Breast epithelium (tissue), 4 donors: Measurements from ENCODE around the gene BCO1. TPM values are rescaled to one million over a fixed set of nuclear protein-coding genes. Genes with fewer than 3 reads are reported as not detected.

Experiments
- DNase-seq, 2 donors: peaks; one replicate each; pipeline ENCODE4 v3.0.0-alpha.2; 2019; ENCODE audit warnings: low spot score in 2 of 2
- H3K27ac ChIP-seq, 2 donors: fragments of 200-600 bp; sonication (generic) in 1 of 2; one replicate each; pipeline ENCODE4 v1.5.1; 2016 to 2019; ENCODE audit warnings: mild to moderate bottlenecking in 1 of 2
- H3K27me3 ChIP-seq, 2 donors: fragments of 200-600 bp; sonication (generic) in 1 of 2; one replicate each; pipeline versions ENCODE4 v1.5.1 to v1.6.0; 2017 to 2019; ENCODE audit warnings: control low read depth in 1 of 2, mild to moderate bottlenecking in 1 of 2
- H3K36me3 ChIP-seq: fragments of 200-600 bp; one replicate; pipeline ENCODE4 v1.5.1; 2019
- H3K4me1 ChIP-seq, 2 donors: fragments of 200-600 bp; sonication (generic); one replicate each; pipeline ENCODE4 v1.5.1; 2016 to 2019; ENCODE audit warnings: control low read depth in 1 of 2
- H3K4me3 ChIP-seq, 3 donors: fragments of 200-600 bp; sonication (generic); 1 replicate in 2 of 3; 2 replicates in 1 of 3; pipeline ENCODE4 v1.5.1; 2016 to 2019; ENCODE audit warnings: mild to moderate bottlenecking in 3 of 3, moderate library complexity in 2 of 3
- H3K9me3 ChIP-seq, 2 donors: fragments of 200-600 bp; sonication (generic) in 1 of 2; one replicate each; pipeline ENCODE4 v1.5.1; 2016 to 2019; ENCODE audit warnings: control low read depth in 1 of 2
- POLR2A ChIP-seq: fragments of 450-650 bp; IDR thresholded peaks from one replicate; pipeline ENCODE4 v1.6.1; 2016; ENCODE audit warnings: antibody characterized with exemption, mild to moderate bottlenecking, moderate library complexity
- POLR2AphosphoS5 ChIP-seq, 3 donors: sonication (generic); formaldehyde crosslinking; IDR thresholded peaks; one replicate each; pipeline ENCODE4 v1.6.1; 2017; ENCODE audit warnings: antibody characterized with exemption in 3 of 3
- intact Hi-C: fragments of 100-400 bp; cut with DNase I; formaldehyde crosslinking; loops from one replicate; pipeline ENCODE4 v1.15.1; 2023; ENCODE audit warnings: low total_unique reads
- total RNA-seq, 3 donors: library from RNA; depleted of rRNA; stranded (reverse); fragments of >200 nt; gene quantifications; one replicate each; pipeline ENCODE4 v1.1.0, GENCODE V29; 2016
- TF ChIP-seq, protein P1 (sequence below), 3 donors: fragments of 450-650 bp; IDR thresholded peaks; one replicate each; pipeline ENCODE4 v1.5.1; 2016 to 2017; ENCODE audit warnings: antibody characterized with exemption in 3 of 3, mild to moderate bottlenecking in 3 of 3, moderate library complexity in 3 of 3

Gene BCO1
- total RNA-seq, 3 donors from 2014 or later: 0.29 TPM; not detected in 2

DNA sequence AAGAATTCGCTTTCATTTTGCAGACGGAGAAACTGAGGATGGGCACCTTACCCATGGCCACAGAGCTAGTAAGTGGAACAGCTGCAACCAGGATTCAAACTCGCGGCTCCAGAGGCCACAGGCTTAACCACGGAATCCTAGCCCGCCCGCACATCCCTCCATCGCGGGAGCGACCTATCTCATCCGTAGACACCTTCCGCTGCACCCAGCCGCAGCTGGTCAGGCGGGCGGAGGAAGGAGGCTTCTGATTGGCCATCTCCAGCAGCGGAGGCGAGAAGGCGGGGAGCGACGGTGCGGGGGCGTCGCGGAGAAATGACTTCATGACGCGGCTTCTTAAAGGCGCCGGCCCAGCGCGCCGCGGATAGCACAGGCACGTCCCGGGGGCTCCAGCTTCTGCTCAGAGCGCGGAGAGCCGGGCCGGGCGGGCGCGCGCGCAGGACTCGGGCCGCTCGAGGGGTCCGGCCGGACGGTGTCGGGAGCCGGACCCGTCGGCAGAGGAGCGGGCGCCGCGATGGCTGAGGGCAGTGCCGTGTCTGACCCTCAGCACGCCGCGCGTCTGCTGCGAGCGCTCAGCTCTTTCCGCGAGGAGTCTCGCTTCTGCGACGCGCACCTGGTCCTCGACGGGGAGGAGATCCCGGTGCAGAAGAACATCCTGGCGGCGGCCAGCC is 76.2 kb downstream of the BCO1 start, which contains the start of gene GAN:
GAN (plus strand) TSS at position 360 of the 668 bp plus-strand sequence; CDS start at position 512, 152 bp downstream.
- intact Hi-C loops: loop anchor here (5.0 kb wide), 1 partner anchor 72 kb away; no protein-coding TSS in a partner anchor
- H3K4me3 ChIP-seq: peak within 1 kb of the TSS; percentile 89 to 99 (median 92)
- H3K27ac ChIP-seq: peak within 1 kb of the TSS; percentile 95 to 97
- H3K4me1 ChIP-seq: peaks cover 0 to 13% of the 10 kb centered on the region in 2 donors
- no peaks in the 10 kb centered on the region for H3K27me3 ChIP-seq
- peak; percentile 79 to 94 (median 84) for TF ChIP-seq POLR2AphosphoS5 (IDR thresholded peaks at IDR 0.05)
- TF ChIP-seq, protein P1, sequence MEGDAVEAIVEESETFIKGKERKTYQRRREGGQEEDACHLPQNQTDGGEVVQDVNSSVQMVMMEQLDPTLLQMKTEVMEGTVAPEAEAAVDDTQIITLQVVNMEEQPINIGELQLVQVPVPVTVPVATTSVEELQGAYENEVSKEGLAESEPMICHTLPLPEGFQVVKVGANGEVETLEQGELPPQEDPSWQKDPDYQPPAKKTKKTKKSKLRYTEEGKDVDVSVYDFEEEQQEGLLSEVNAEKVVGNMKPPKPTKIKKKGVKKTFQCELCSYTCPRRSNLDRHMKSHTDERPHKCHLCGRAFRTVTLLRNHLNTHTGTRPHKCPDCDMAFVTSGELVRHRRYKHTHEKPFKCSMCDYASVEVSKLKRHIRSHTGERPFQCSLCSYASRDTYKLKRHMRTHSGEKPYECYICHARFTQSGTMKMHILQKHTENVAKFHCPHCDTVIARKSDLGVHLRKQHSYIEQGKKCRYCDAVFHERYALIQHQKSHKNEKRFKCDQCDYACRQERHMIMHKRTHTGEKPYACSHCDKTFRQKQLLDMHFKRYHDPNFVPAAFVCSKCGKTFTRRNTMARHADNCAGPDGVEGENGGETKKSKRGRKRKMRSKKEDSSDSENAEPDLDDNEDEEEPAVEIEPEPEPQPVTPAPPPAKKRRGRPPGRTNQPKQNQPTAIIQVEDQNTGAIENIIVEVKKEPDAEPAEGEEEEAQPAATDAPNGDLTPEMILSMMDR (IDR thresholded peaks at IDR 0.05): peak in 1 of 3 donors; percentile 8
- TF ChIP-seq POLR2A: peak; percentile 81
- no peaks in the 10 kb centered on the region for H3K9me3 ChIP-seq
- H3K36me3 ChIP-seq: no peaks in the 10 kb centered on the region
- peak; percentile 97 for DNase-seq

DNA sequence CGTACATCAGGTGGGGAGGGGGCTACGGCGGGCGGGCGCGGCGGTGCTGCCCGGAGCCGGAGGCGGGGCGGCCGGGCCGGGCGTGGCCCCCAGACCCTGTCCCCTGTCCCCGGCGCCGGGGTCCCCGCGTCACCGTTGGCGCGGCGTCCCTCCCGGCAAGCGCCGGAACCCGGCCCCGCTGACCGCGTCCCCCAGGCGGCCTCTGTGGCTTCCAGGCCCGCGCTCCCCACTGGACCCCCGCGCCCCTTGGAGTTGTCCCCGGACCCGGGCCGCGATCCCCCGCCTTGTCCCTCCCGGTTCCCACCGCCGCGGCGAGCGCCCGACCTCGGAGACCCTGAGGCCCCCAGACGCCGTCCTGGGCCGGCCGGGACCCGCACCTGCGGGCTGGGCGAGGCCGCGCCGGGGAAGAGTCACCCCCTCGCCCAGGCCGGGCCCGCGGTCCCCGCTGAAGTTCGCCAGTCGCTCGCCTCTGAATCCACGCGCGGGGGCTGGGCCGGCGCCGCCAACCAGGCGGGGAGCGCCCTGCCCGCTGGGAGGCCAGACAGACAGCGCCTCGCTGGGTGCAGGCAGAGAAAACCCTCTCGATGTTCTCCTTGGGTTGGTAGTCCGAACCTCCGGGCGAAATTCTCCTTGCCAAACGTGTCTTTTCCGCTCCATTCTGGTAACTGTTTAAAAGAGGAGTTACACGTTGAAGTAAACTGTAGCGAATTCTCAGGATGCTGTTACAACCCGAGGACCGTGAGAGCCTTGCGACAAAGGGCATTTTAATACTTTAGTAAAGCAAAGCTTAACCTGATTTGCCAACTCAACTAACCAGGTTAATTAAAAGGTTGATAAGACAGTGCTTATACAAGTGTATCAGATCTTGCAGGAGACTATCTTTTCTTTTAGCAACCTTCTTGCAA is 77.0 kb downstream of the BCO1 start:
- TF ChIP-seq POLR2AphosphoS5 (IDR thresholded peaks at IDR 0.05): no peak
- no peak for TF ChIP-seq POLR2A
- TF ChIP-seq, protein P1 (IDR thresholded peaks at IDR 0.05): no peak
- Histone ChIP-seq H3K4me3 (peak overlapping the region; percentile 89 to 99 (median 92)), H3K4me1 (peaks cover 0 to 13% of the 10 kb centered on the region in 2 donors), H3K27ac (peak overlapping the region; percentile 95 to 97), H3K27me3 (no peaks in the 10 kb centered on the region), H3K9me3 (no peaks in the 10 kb centered on the region), H3K36me3 (no peaks in the 10 kb centered on the region)
- peak; percentile 60 to 63 for DNase-seq
- intact Hi-C loops: no loop called here

DNA sequence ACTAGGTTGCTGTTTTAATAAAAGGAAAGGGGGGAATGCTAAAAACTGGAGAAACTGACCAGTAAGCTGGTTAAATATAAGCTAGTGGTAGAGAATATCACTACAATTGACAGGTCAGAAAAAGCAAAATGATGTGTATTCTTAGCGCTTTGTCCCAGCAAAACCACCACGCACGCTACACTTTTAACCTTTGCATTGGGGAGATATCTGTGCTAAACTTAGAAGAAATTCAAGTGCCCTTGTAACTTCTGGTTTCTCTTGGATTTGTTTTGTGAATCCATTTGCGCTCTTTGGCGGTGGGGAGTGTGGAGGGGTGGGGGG is 77.6 kb downstream of the BCO1 start:
- H3K4me3 ChIP-seq: peak overlapping the region; percentile 89 to 99 (median 92)
- peaks cover 0 to 13% of the 10 kb centered on the region in 2 donors for H3K4me1 ChIP-seq
- intact Hi-C loops: no loop called here
- peak overlapping the region in 1 of 2 donors; percentile 95 for H3K27ac ChIP-seq
- no peaks in the 10 kb centered on the region for H3K9me3 ChIP-seq
- DNase-seq: no peak
- H3K27me3 ChIP-seq: no peaks in the 10 kb centered on the region
- TF ChIP-seq, protein P1 (IDR thresholded peaks at IDR 0.05): no peak
- TF ChIP-seq POLR2A: no peak
- no peak for TF ChIP-seq POLR2AphosphoS5 (IDR thresholded peaks at IDR 0.05)
- no peaks in the 10 kb centered on the region for H3K36me3 ChIP-seq

DNA sequence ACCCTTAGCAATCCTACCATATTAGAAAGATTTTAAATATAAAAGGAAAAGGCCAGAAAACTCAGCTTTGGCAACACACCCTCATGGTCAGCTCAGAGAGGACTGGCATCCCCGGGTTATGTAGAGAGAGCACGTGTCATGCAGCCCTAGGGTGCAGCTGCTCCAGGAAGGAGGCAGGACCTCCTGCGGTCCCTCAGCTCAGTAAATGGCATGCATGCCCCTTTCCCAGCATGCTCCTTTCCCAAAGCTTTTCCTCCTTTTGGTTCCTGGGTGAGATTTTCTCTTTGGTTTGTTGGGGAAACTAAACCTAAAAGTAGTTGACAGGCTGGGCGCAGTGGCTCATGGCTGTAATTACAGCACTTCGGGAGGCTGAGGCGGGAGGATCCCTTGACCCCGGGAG is 80.2 kb downstream of the BCO1 start:
- H3K9me3 ChIP-seq: no peaks in the 10 kb centered on the region
- intact Hi-C loops: no loop called here
- H3K36me3 ChIP-seq: no peaks in the 10 kb centered on the region
- H3K27me3 ChIP-seq: no peaks in the 10 kb centered on the region
- H3K4me3 ChIP-seq: no peak overlapping the region
- no peak for DNase-seq
- peak overlapping the region in 1 of 2 donors; percentile 33 for H3K27ac ChIP-seq
- TF ChIP-seq POLR2A (no peak), POLR2AphosphoS5 (IDR thresholded peaks at IDR 0.05) (no peak)
- TF ChIP-seq, protein P1 (IDR thresholded peaks at IDR 0.05): no peak
- H3K4me1 ChIP-seq: peaks cover 0 to 5% of the 10 kb centered on the region in 2 donors
